Calu3 (cell line): ENCODE measurements around the gene SDK2. TPM values are rescaled to one million over a fixed set of nuclear protein-coding genes. Genes with fewer than 3 reads are reported as not detected.

Experiments
- BruUV-seq: library from RNA; stranded (reverse); fragments of 400-500 nt; replicated peaks from 2 replicates; lab custom pipeline; 2021; lab: Mats Ljungman, UMichigan
- CTCF ChIA-PET: fragments of 300-600 bp; sonication (Branson Sonifier 250); formaldehyde crosslinking; loops from one replicate; lab custom pipeline; 2022; ENCODE audit warnings: antibody characterized with exemption; lab: Charles Lee
- DNase-seq: peaks from one replicate; pipeline ENCODE4 v3.0.0; 2022
- H3K27ac Mint-ChIP-seq: one replicate; pipeline ENCODE4 v1.8.0; 2022; ENCODE audit warnings: mixed read lengths; ENCODE audit not compliant: unreplicated experiment
- H3K27me3 Mint-ChIP-seq: one replicate; pipeline ENCODE4 v1.8.0; 2022; ENCODE audit warnings: mixed read lengths; ENCODE audit not compliant: unreplicated experiment
- H3K36me3 Mint-ChIP-seq: one replicate; pipeline ENCODE4 v1.8.0; 2022; ENCODE audit warnings: mild to moderate bottlenecking, moderate library complexity, mixed read lengths; ENCODE audit not compliant: insufficient read depth, unreplicated experiment
- H3K4me1 Mint-ChIP-seq: one replicate; pipeline ENCODE4 v1.8.0; 2022; ENCODE audit warnings: mild to moderate bottlenecking, low read depth, mixed read lengths; ENCODE audit not compliant: unreplicated experiment
- H3K4me3 Mint-ChIP-seq: one replicate; pipeline ENCODE4 v1.8.0; 2022; ENCODE audit warnings: mild to moderate bottlenecking, low read depth, moderate library complexity, mixed read lengths; ENCODE audit not compliant: unreplicated experiment
- H3K9me3 Mint-ChIP-seq: one replicate; pipeline ENCODE4 v1.8.0; 2022; ENCODE audit warnings: low read depth, mixed read lengths; ENCODE audit not compliant: unreplicated experiment
- CTCF ChIP-seq: fragments of 200-600 bp; IDR thresholded peaks from one replicate; pipeline ENCODE4 v1.8.0; 2022; ENCODE audit warnings: antibody characterized with exemption; ENCODE audit not compliant: unreplicated experiment
- intact Hi-C: fragments of 100-400 bp; cut with micrococcal nuclease; formaldehyde crosslinking; loops from one replicate; pipeline ENCODE4 v1.10.0; 2022; ENCODE audit not compliant: unreplicated experiment
- total RNA-seq: library from RNA; stranded (reverse); gene quantifications from 2 replicates; pipeline ENCODE4 v1.2.3, GENCODE V29; 2022

Gene SDK2
- total RNA-seq, 1 experiment from 2014 or later, result not detected

GRCh38 chr17:73541111-73541510, 103.1 kb downstream of the SDK2 start:
- no peaks in the 10 kb centered on the region for H3K4me1 Mint-ChIP-seq
- H3K9me3 Mint-ChIP-seq, result no peaks in the 10 kb centered on the region
- no peak overlapping the region for H3K4me3 Mint-ChIP-seq
- TF ChIP-seq CTCF, result no peak
- peaks cover 91% of the 10 kb centered on the region for H3K27me3 Mint-ChIP-seq
- DNase-seq, result no peak
- H3K36me3 Mint-ChIP-seq, result no peaks in the 10 kb centered on the region
- CTCF ChIA-PET, result no interaction called here
- BruUV-seq, result no TSS peak
- intact Hi-C loops, result no loop called here
- H3K27ac Mint-ChIP-seq, result no peak overlapping the region

GRCh38 chr17:73539166-73539565, 105.1 kb downstream of the SDK2 start:
- Mint-ChIP-seq H3K9me3 (no peaks in the 10 kb centered on the region), H3K27ac (no peak overlapping the region), H3K4me3 (no peak overlapping the region), H3K36me3 (no peaks in the 10 kb centered on the region), H3K27me3 (peaks cover 93% of the 10 kb centered on the region), H3K4me1 (no peaks in the 10 kb centered on the region)
- DNase-seq, result no peak
- CTCF ChIA-PET, result interaction anchor here (0.5 kb wide), 1 partner anchor 142 kb away, joined by 3 read pairs; no protein-coding TSS in a partner anchor
- intact Hi-C loops, result no loop called here
- TF ChIP-seq CTCF, result no peak
- BruUV-seq, result no TSS peak

GRCh38 chr17:73538445-73538844, 105.8 kb downstream of the SDK2 start:
- intact Hi-C loops, result no loop called here
- H3K9me3 Mint-ChIP-seq, result no peaks in the 10 kb centered on the region
- CTCF ChIA-PET, result no interaction called here
- no TSS peak for BruUV-seq
- no peaks in the 10 kb centered on the region for H3K4me1 Mint-ChIP-seq
- H3K4me3 Mint-ChIP-seq, result no peak overlapping the region
- no peaks in the 10 kb centered on the region for H3K36me3 Mint-ChIP-seq
- no peak for TF ChIP-seq CTCF
- H3K27ac Mint-ChIP-seq, result no peak overlapping the region
- no peak for DNase-seq
- peaks cover 93% of the 10 kb centered on the region for H3K27me3 Mint-ChIP-seq

GRCh38 chr17:73536700-73537605, 107.3 kb downstream of the SDK2 start:
- H3K27me3 Mint-ChIP-seq, result peaks cover 98% of the 10 kb centered on the region
- H3K9me3 Mint-ChIP-seq, result no peaks in the 10 kb centered on the region
- no TSS peak for BruUV-seq
- intact Hi-C loops, result no loop called here
- H3K27ac Mint-ChIP-seq, result no peak overlapping the region
- no peak overlapping the region for H3K4me3 Mint-ChIP-seq
- no peaks in the 10 kb centered on the region for H3K4me1 Mint-ChIP-seq
- H3K36me3 Mint-ChIP-seq, result no peaks in the 10 kb centered on the region
- no peak for TF ChIP-seq CTCF
- DNase-seq, result no peak
- CTCF ChIA-PET, result no interaction called here
